Smooth muscle cell (in vitro differentiated cells): ENCODE results near the gene GCNT2. TPM values are rescaled to one million over a fixed set of nuclear protein-coding genes. Genes with fewer than 3 reads are reported as not detected.
"Not testable (repeated sequence)": the region's sequence is repeated elsewhere in the genome, so short reads cannot be mapped to it uniquely, and the experiment has no call there.

Experiments used
- DNase-seq: peaks from one replicate; lab custom pipeline; 2025; ENCODE audit not compliant: unreplicated experiment; lab: John Stamatoyannopoulos, UW
- H2AFZ ChIP-seq: fragments of 200-600 bp; sonication (generic); 2 replicates; pipeline ENCODE4 v1.6.0; 2016; ENCODE audit warnings: antibody characterized with exemption, low read depth, mild to moderate bottlenecking
- H3F3A ChIP-seq: fragments of 200-600 bp; sonication (generic); 2 replicates; pipeline ENCODE4 v1.6.0; 2017; ENCODE audit warnings: antibody characterized with exemption, low read depth
- H3K27ac ChIP-seq: fragments of 200-600 bp; sonication (generic); 2 replicates; pipeline ENCODE4 v1.5.1; 2016; ENCODE audit warnings: low read depth, mild to moderate bottlenecking
- H3K27me3 ChIP-seq: fragments of 200-600 bp; sonication (generic); 2 replicates; pipeline ENCODE4 v1.6.1; 2016; ENCODE audit warnings: low read depth, mild to moderate bottlenecking
- H3K36me3 ChIP-seq: fragments of 200-600 bp; sonication (generic); 2 replicates; pipeline ENCODE4 v1.5.1; 2016; ENCODE audit warnings: low read depth
- H3K4me1 ChIP-seq: fragments of 200-600 bp; sonication (generic); 2 replicates; pipeline ENCODE4 v1.5.1; 2016; ENCODE audit warnings: low read depth
- H3K4me2 ChIP-seq: fragments of 200-600 bp; sonication (generic); 2 replicates; pipeline ENCODE4 v1.6.0; 2016; ENCODE audit warnings: mild to moderate bottlenecking
- H3K4me3 ChIP-seq: fragments of 200-600 bp; sonication (generic); 2 replicates; pipeline ENCODE4 v1.5.1; 2016; ENCODE audit warnings: mild to moderate bottlenecking
- H3K79me2 ChIP-seq: fragments of 200-600 bp; sonication (generic); 2 replicates; pipeline ENCODE4 v1.6.0; 2016; ENCODE audit warnings: low read depth, mild to moderate bottlenecking
- H3K9ac ChIP-seq: fragments of 200-600 bp; sonication (generic); 2 replicates; pipeline ENCODE4 v1.6.0; 2016; ENCODE audit warnings: low read depth
- H3K9me3 ChIP-seq: fragments of 200-600 bp; sonication (generic); replicated peaks from 2 replicates; pipeline ENCODE4 v1.5.1; 2016; ENCODE audit warnings: low read depth
- H4K20me1 ChIP-seq: fragments of 200-600 bp; sonication (generic); 2 replicates; pipeline ENCODE4 v1.6.0; 2016; ENCODE audit warnings: low read depth
- WGBS: methylation state at CpG from one replicate; pipeline ENCODE4 v1.1.7; 2016; ENCODE audit warnings: low lambda C conversion rate; 5-methylcytosine and 5-hydroxymethylcytosine counted together
- polyA plus RNA-seq: library from polyadenylated mRNA; unstranded; fragments of >200 nt; fragmentation: Nextera tagmentation; extraction: Ambion mirVana; gene quantifications from 2 replicates; pipeline ENCODE4 v1.2.1, GENCODE V29; 2016
- total RNA-seq: library from RNA; depleted of rRNA; stranded (reverse); fragments of >200 nt; gene quantifications from 2 replicates; pipeline ENCODE4 v1.2.3, GENCODE V29; 2014
- TF ChIP-seq, protein P1 (sequence below): fragments of 200-600 bp; sonication (generic); IDR thresholded peaks from 2 replicates; pipeline ENCODE4 v1.5.1; 2017; ENCODE audit warnings: borderline replicate concordance, mild to moderate bottlenecking, antibody characterized with exemption; ENCODE audit not compliant: insufficient read depth, poor library complexity, severe bottlenecking

The GCNT2 gene
- total and polyA plus RNA-seq, 2 experiments from 2014 or later, result 0.13 to 2.4 TPM

DNA sequence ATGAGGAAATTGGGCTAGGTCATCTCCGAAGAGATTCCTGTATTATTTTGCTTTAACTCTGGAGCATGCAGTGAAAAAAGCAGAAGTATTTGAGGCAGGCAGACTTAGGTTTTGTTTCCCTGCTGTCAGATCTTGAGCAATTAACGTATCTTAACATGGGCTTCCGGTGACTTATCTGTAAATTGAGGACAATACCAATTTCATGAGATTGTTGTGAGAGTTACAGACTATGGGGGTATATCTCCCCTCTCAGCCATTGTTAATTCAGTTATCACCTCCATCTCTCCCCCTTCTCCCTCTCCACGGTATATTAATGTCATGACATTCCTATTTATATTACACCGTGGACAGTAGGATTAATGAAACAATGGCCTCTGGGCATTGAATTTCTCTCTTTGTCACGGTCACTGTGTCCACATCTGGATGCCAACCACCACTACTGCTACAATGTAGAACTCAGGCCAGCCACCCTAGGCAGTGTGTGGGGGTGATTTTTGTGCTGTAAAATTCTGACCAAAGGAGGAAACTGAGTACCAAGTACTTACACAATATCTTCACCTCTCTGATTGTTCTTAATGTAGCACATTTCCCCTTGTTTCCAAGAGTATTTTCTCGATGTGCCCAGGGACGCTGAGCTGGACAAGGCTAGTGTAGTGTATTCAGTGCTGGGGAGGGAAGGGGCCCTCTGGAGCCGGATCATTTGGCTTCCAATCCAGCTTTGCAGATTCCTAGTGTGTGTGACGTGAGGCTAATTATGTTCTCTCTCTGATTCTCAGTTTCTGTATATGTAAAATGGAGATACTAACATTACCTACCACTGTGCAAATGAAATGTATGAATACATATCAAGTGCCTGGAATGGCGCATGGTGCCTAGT lies 77.2 kb downstream of the GCNT2 start:
- Histone ChIP-seq H3K4me2 (no peak overlapping the region), H3K27ac (no peak overlapping the region), H3K4me1 (peaks cover 14% of the 10 kb centered on the region), H3K79me2 (no peaks in the 10 kb centered on the region), H3K4me3 (no peak overlapping the region), H2AFZ (no peak overlapping the region), H4K20me1 (no peaks in the 10 kb centered on the region), H3K9me3 (no peaks in the 10 kb centered on the region), H3F3A (no peaks in the 10 kb centered on the region), H3K27me3 (no peaks in the 10 kb centered on the region), H3K9ac (no peak overlapping the region), H3K36me3 (no peaks in the 10 kb centered on the region)
- TF ChIP-seq, protein P1, sequence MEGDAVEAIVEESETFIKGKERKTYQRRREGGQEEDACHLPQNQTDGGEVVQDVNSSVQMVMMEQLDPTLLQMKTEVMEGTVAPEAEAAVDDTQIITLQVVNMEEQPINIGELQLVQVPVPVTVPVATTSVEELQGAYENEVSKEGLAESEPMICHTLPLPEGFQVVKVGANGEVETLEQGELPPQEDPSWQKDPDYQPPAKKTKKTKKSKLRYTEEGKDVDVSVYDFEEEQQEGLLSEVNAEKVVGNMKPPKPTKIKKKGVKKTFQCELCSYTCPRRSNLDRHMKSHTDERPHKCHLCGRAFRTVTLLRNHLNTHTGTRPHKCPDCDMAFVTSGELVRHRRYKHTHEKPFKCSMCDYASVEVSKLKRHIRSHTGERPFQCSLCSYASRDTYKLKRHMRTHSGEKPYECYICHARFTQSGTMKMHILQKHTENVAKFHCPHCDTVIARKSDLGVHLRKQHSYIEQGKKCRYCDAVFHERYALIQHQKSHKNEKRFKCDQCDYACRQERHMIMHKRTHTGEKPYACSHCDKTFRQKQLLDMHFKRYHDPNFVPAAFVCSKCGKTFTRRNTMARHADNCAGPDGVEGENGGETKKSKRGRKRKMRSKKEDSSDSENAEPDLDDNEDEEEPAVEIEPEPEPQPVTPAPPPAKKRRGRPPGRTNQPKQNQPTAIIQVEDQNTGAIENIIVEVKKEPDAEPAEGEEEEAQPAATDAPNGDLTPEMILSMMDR, result no peak
- DNase-seq, result no peak
- WGBS, result 87% methylated on average over 11 of the region's 11 CpGs

- 99% methylated on average over 7 of the region's 7 CpGs for WGBS
These were observed 77.9 kb downstream of the GCNT2 start for GRCh38 chr6:10599046-10599445.

DNA sequence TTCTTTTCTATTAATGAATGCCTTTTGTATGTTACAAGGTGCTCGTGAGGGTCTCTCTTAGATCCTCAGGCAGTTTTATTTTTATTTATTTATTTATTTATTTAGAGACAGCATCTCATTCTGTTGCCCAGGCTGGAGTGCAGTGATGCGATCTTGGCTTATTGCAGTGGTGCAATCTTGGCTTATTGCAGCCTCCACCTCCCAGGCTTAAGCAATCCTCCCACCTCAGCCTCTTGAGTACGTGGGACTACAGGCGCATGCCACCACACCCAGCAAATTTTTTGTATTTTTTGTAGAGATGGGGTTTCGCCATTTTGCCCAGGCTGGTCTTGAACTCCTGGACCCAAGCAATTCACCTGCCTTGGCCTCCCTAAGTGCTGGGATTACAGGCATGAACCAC lies 79.5 kb downstream of the GCNT2 start:
- H4K20me1 ChIP-seq, H3K27ac ChIP-seq, H3K9me3 ChIP-seq, H3K36me3 ChIP-seq, H3K4me3 ChIP-seq, H3K4me2 ChIP-seq, H3K9ac ChIP-seq, H3K27me3 ChIP-seq, H2AFZ ChIP-seq, DNase-seq, H3F3A ChIP-seq, H3K79me2 ChIP-seq: not testable (repeated sequence)
- H3K4me1 ChIP-seq, result peaks cover 14% of the 10 kb centered on the region
- WGBS, result 92% methylated on average over 5 of the region's 5 CpGs

More at GRCh38 chr6:10599046-10599445, 77.9 kb downstream of the GCNT2 start:
- no peaks in the 10 kb centered on the region for H4K20me1 ChIP-seq
- no peaks in the 10 kb centered on the region for H3K36me3 ChIP-seq
- no peak overlapping the region for H3K4me2 ChIP-seq
- no peak overlapping the region for H2AFZ ChIP-seq
- no peak overlapping the region for H3K9ac ChIP-seq
- H3K27me3 ChIP-seq, result no peaks in the 10 kb centered on the region
- no peak overlapping the region for H3K4me3 ChIP-seq
- peaks cover 14% of the 10 kb centered on the region for H3K4me1 ChIP-seq
- no peaks in the 10 kb centered on the region for H3K79me2 ChIP-seq
- H3K27ac ChIP-seq, result no peak overlapping the region
- no peak for DNase-seq
- H3K9me3 ChIP-seq, result no peaks in the 10 kb centered on the region
- TF ChIP-seq, protein P1, result no peak
- no peaks in the 10 kb centered on the region for H3F3A ChIP-seq

- Histone ChIP-seq H3K9me3 (no peaks in the 10 kb centered on the region), H3K27me3 (no peaks in the 10 kb centered on the region), H3K36me3 (no peaks in the 10 kb centered on the region), H4K20me1 (no peaks in the 10 kb centered on the region), H3F3A (no peaks in the 10 kb centered on the region), H3K79me2 (no peaks in the 10 kb centered on the region), H3K4me1 (peaks cover 14% of the 10 kb centered on the region), H2AFZ (no peak overlapping the region), H3K9ac (no peak overlapping the region), H3K27ac (no peak overlapping the region), H3K4me3 (no peak overlapping the region), H3K4me2 (no peak overlapping the region)
- 96% methylated on average over 6 of the region's 6 CpGs for WGBS
- TF ChIP-seq, protein P1, result no peak
- DNase-seq, result no peak
These were observed 82.1 kb downstream of the GCNT2 start for GRCh38 chr6:10603219-10603618.
